GM21576 (cell line): Measurements from ENCODE around the gene C1orf216.
"Not testable (repeated sequence)": the region's sequence is repeated elsewhere in the genome, so short reads cannot be mapped to it uniquely, and the experiment has no call there.

Experiments used
- ATAC-seq: cut with Tn5 transposase; IDR thresholded peaks from one replicate; pipeline ENCODE4 v1.9.1; 2021; ENCODE audit warnings: mild to moderate bottlenecking, moderate library complexity; ENCODE audit not compliant: unreplicated experiment

Gene C1orf216

GRCh38 chr1:35707601-35708440 is 10.9 kb downstream of the C1orf216 start:
- ATAC-seq: no peak

GRCh38 chr1:35706846-35707600 is 11.7 kb downstream of the C1orf216 start:
- no peak for ATAC-seq

DNA sequence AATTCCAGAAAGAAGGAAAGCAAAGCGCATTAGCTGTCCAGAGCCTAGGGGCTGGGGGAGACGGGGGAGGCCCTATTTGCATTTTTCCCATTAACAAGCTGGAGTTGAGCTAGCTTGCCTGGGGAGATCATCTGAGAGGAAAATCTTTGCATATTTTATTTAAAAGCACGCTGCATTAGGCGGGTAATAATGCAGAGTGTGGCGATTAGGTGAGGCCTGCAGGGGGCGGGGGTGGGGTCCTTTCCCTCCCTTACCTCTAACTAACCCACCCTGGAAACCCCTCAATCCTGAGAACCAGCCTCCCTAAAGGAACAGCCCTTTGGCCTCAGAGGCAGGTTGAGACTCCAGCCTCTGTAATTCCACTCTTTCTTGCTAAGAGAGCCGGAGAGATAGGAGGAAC is 16.2 kb downstream of the C1orf216 start:
- ATAC-seq: no peak

DNA sequence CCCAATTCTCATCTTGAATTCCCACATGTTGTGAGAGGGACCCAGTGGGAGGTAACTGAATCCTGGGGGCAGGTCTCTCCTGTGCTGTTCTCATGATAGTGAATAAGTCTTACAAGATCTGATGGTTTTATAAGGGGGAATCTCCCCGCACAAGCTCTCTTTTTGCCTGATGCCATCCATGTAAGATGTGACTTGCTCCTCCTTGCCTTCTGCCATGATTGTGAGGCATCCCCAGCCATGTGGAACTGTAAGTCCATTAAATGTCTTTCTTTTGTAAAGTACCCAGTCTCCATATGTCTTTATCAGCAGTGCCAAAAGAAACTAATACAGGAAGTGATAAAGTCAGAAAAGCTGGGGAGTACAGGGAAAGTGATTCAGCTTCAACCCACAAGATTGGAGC is 19.5 kb downstream of the C1orf216 start:
- not testable (repeated sequence) for ATAC-seq

- no peak for ATAC-seq
Observed at GRCh38 chr1:35692317-35692716, 26.4 kb downstream of the C1orf216 start.

DNA sequence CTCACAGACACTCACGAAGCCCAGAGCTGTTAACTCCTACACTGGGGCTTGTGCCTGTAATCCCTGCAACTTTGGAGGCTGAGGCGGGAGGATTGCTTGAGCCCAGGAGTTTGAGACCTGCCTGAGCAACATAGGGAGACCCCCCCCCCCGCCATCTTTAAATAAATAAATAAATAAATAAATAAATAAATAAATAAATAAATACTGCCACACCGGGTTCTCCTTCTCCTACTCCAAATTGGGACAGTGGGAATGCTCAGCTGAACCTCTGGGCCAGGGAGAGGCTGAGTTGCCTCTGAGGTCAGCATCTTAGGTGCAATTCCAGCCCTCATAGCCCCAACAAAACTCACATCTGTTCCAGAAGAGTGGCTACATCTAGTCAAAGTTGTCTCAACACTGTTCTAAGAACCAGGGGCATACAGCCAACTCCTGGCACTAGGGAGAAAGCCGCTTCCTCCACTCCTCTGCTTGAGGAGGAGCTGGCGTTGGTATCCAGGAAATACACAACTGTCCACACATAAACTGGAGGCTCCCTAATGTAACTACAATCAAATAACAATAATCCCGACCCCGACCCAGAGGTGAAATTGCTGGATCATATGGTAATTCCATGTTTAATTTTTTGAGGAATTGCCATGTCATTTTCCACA is 27.0 kb downstream of the C1orf216 start:
- no peak for ATAC-seq

DNA sequence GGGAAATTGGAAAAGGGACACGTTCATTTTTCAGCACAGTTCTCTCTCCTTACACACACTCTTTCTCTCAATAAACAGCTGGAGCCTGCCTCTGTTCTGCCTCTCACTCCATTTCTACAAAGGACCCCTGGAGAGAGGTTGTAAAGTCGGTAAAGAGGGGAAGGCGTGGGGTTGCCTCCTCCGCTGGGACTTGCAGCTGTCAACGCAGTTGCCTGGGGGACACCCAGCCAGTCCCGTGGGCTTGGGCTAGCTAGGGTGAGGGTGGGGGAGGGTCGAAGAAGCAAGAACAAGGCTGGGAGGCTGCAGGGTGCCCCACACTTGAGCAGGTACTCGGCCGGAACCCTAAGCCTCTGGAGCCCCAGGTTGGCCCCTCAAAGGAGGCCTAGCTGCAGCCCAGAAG is 27.6 kb downstream of the C1orf216 start:
- no peak for ATAC-seq

DNA sequence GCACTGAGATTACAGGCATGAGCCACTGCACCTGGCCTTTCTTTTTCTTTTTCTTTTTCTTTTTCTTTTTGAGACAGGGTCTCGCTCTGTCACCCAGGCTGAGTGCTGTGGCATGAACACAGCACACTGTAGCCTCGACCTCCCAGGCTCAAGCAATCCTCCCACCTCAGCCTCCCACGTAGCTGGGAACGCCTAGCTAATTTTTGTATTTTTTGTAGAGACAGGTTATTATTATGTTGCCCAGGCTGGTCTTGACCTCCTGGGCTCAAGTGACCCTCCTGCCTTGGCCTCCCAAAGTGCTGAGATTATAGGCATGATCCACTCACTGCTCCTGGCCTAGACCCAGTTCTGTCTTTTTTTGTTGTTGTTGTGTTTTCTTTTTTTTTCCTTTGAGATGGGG is 28.6 kb downstream of the C1orf216 start:
- ATAC-seq: not testable (repeated sequence)

DNA sequence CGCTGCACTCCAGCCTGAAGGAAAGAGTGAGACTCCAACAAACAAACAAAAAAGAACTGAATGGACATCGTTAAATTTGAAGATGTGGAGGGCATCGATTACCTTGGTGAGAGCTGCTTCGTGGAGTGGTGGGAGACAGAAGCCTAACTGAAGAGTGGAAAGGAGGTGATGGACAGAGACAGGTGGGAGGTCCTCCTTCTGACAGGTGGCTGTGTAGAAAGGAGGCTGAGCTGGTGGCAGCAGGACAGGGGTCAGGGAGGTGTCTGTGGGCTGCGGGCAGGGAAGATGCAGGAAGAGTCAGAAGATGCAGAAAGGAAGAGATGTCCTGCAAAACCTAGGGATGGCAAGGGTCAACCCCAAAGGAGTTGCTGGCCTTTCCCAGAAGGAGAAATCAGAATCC is 30.5 kb downstream of the C1orf216 start:
- ATAC-seq: no peak

GRCh38 chr1:35683012-35683411 is 35.7 kb downstream of the C1orf216 start:
- no peak for ATAC-seq

DNA sequence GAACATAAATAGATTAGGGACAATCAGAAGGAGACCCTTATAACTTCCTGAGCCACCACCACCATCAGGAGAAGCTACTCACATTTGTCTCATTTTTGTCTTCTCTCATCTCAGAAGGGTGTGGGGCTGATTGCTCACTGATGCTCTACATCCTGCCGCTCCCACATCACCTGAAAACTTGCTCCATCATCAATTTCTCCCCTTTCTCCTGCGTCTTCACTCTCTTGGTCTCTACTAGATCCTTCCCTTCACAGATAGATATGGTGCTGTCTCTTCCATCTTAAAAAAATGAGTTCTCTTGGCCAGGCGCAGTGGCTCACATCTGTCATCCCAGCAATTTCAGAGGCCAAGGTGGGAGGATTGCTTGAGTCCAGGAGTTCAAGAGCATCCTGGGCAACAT is 38.4 kb downstream of the C1orf216 start:
- ATAC-seq: no peak

DNA sequence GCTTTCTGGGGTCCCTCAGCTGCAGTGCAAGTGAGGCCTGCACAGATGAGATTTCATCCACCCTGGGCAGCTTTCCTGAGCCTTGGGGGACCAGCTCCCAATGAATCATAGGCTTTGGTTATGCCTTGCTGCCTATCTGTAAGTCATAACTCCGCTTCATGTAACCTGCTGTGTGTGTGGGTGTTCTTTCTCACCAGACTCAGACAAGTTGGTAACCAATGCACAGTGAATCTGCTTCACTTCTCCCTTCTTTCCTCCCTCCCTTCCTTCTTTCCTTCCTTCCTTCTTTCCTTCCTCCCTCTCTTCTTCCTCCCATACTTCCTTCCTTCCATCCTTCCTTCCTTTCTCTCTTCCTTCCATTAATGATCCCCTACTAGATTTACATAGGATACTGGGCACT is 42.9 kb downstream of the C1orf216 start:
- ATAC-seq: no peak

- ATAC-seq: no peak
Observed at GRCh38 chr1:35674111-35674510, 44.6 kb downstream of the C1orf216 start.

DNA sequence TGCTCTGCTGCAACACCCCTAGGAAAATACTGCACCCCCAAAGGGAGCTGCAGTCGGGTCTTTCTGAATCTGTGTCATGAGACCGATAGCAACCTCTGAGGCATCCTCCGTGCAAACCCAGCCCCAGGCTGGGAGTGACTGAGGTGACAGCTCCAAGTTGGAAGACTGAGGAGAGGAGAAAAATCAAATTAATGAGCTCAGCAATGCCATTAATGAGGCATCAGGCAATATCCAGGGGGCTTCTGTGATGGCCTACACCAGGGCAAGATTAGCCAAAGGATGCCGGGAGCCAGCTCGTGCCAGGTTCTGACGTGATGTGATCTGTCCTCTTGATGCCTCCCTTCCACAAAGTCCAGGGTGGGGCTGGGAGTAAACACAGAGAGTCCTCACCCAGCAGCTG is 46.6 kb downstream of the C1orf216 start:
- ATAC-seq: no peak

DNA sequence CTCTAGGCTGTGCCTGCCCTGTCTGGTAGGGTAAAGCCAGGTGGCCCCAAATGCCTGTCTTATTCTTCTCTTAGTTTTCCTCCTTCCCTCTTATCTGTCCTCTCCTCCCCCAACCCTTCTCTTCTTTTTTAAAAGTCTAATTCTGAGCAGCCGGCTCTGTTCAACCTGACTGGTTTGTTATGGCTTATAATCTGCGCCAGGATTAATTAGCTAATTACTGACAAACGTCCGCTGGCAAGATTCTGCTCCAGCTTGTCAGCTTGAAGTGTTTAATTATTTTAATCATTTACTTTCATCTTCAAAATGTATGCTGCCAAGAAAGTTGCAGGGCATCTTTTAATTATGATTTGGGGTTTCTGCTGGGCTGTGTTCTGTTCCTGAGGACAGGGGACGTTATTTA is 50.2 kb downstream of the C1orf216 start:
- ATAC-seq: no peak

GRCh38 chr1:35666916-35667315 is 51.8 kb downstream of the C1orf216 start:
- ATAC-seq: no peak

GRCh38 chr1:35666216-35666615 is 52.5 kb downstream of the C1orf216 start:
- no peak for ATAC-seq
